Smooth muscle cell (in vitro differentiated cells): ENCODE measurements around the gene RPP38. TPM values are rescaled to one million over a fixed set of nuclear protein-coding genes. Genes with fewer than 3 reads are reported as not detected.

Source experiments
- DNase-seq: peaks from one replicate; lab custom pipeline; 2025; ENCODE audit not compliant: unreplicated experiment; lab: John Stamatoyannopoulos, UW
- H2AFZ ChIP-seq: fragments of 200-600 bp; sonication (generic); 2 replicates; pipeline ENCODE4 v1.6.0; 2016; ENCODE audit warnings: antibody characterized with exemption, low read depth, mild to moderate bottlenecking
- H3F3A ChIP-seq: fragments of 200-600 bp; sonication (generic); 2 replicates; pipeline ENCODE4 v1.6.0; 2017; ENCODE audit warnings: antibody characterized with exemption, low read depth
- H3K27ac ChIP-seq: fragments of 200-600 bp; sonication (generic); 2 replicates; pipeline ENCODE4 v1.5.1; 2016; ENCODE audit warnings: low read depth, mild to moderate bottlenecking
- H3K27me3 ChIP-seq: fragments of 200-600 bp; sonication (generic); 2 replicates; pipeline ENCODE4 v1.6.1; 2016; ENCODE audit warnings: low read depth, mild to moderate bottlenecking
- H3K36me3 ChIP-seq: fragments of 200-600 bp; sonication (generic); 2 replicates; pipeline ENCODE4 v1.5.1; 2016; ENCODE audit warnings: low read depth
- H3K4me1 ChIP-seq: fragments of 200-600 bp; sonication (generic); 2 replicates; pipeline ENCODE4 v1.5.1; 2016; ENCODE audit warnings: low read depth
- H3K4me2 ChIP-seq: fragments of 200-600 bp; sonication (generic); 2 replicates; pipeline ENCODE4 v1.6.0; 2016; ENCODE audit warnings: mild to moderate bottlenecking
- H3K4me3 ChIP-seq: fragments of 200-600 bp; sonication (generic); 2 replicates; pipeline ENCODE4 v1.5.1; 2016; ENCODE audit warnings: mild to moderate bottlenecking
- H3K79me2 ChIP-seq: fragments of 200-600 bp; sonication (generic); 2 replicates; pipeline ENCODE4 v1.6.0; 2016; ENCODE audit warnings: low read depth, mild to moderate bottlenecking
- H3K9ac ChIP-seq: fragments of 200-600 bp; sonication (generic); 2 replicates; pipeline ENCODE4 v1.6.0; 2016; ENCODE audit warnings: low read depth
- H3K9me3 ChIP-seq: fragments of 200-600 bp; sonication (generic); replicated peaks from 2 replicates; pipeline ENCODE4 v1.5.1; 2016; ENCODE audit warnings: low read depth
- H4K20me1 ChIP-seq: fragments of 200-600 bp; sonication (generic); 2 replicates; pipeline ENCODE4 v1.6.0; 2016; ENCODE audit warnings: low read depth
- WGBS: methylation state at CpG from one replicate; pipeline ENCODE4 v1.1.7; 2016; ENCODE audit warnings: low lambda C conversion rate; 5-methylcytosine and 5-hydroxymethylcytosine counted together
- polyA plus RNA-seq: library from polyadenylated mRNA; unstranded; fragments of >200 nt; fragmentation: Nextera tagmentation; extraction: Ambion mirVana; gene quantifications from 2 replicates; pipeline ENCODE4 v1.2.1, GENCODE V29; 2016
- total RNA-seq: library from RNA; depleted of rRNA; stranded (reverse); fragments of >200 nt; gene quantifications from 2 replicates; pipeline ENCODE4 v1.2.3, GENCODE V29; 2014
- TF ChIP-seq, protein P1 (sequence below): fragments of 200-600 bp; sonication (generic); IDR thresholded peaks from 2 replicates; pipeline ENCODE4 v1.5.1; 2017; ENCODE audit warnings: borderline replicate concordance, mild to moderate bottlenecking, antibody characterized with exemption; ENCODE audit not compliant: insufficient read depth, poor library complexity, severe bottlenecking

RPP38 gene
- total and polyA plus RNA-seq, 2 experiments from 2014 or later, result 12.3 to 23.2 TPM

- WGBS, result 44% methylated on average over 3 of the region's 3 CpGs
- no peaks in the 10 kb centered on the region for H3K4me1 ChIP-seq
- DNase-seq, result no peak
- H3K27me3 ChIP-seq, result no peaks in the 10 kb centered on the region
- no peaks in the 10 kb centered on the region for H3K36me3 ChIP-seq
- H3K4me3 ChIP-seq, result no peak overlapping the region
- no peaks in the 10 kb centered on the region for H4K20me1 ChIP-seq
- no peaks in the 10 kb centered on the region for H3F3A ChIP-seq
- H3K27ac ChIP-seq, result no peak overlapping the region
- no peaks in the 10 kb centered on the region for H3K9me3 ChIP-seq
- no peaks in the 10 kb centered on the region for H3K79me2 ChIP-seq
- no peak overlapping the region for H3K4me2 ChIP-seq
- H2AFZ ChIP-seq, result no peak overlapping the region
- TF ChIP-seq, protein P1, sequence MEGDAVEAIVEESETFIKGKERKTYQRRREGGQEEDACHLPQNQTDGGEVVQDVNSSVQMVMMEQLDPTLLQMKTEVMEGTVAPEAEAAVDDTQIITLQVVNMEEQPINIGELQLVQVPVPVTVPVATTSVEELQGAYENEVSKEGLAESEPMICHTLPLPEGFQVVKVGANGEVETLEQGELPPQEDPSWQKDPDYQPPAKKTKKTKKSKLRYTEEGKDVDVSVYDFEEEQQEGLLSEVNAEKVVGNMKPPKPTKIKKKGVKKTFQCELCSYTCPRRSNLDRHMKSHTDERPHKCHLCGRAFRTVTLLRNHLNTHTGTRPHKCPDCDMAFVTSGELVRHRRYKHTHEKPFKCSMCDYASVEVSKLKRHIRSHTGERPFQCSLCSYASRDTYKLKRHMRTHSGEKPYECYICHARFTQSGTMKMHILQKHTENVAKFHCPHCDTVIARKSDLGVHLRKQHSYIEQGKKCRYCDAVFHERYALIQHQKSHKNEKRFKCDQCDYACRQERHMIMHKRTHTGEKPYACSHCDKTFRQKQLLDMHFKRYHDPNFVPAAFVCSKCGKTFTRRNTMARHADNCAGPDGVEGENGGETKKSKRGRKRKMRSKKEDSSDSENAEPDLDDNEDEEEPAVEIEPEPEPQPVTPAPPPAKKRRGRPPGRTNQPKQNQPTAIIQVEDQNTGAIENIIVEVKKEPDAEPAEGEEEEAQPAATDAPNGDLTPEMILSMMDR, result no peak
- no peak overlapping the region for H3K9ac ChIP-seq
These were observed 28.4 kb upstream of the RPP38 start for GRCh38 chr10:15068802-15069201.

DNA sequence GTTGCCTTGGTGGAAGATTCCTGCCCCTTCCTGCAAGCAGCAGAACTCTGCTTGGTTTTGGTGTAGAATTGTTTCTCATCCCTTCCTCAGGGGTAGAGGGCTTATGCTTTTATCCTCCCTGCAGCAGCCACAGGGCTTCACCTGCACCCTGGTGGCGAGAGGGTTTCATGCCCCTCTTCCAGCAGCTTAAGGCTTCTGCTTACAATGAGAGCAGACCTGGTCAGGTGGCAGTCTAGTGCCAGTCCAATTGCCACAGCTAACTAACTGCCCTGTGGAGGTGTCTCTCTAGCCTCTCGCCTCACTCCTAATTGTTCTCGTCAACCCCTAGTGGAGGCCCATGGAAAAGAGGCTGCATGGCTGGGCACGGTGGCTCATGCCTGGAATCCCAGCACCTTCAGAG, 27.9 kb upstream of the RPP38 start:
- no peaks in the 10 kb centered on the region for H3K9me3 ChIP-seq
- no peak overlapping the region for H3K4me2 ChIP-seq
- no peaks in the 10 kb centered on the region for H3K36me3 ChIP-seq
- TF ChIP-seq, protein P1, result no peak
- no peak overlapping the region for H2AFZ ChIP-seq
- no peak for DNase-seq
- H4K20me1 ChIP-seq, result no peaks in the 10 kb centered on the region
- no peaks in the 10 kb centered on the region for H3K79me2 ChIP-seq
- H3F3A ChIP-seq, result no peaks in the 10 kb centered on the region
- H3K27ac ChIP-seq, result no peak overlapping the region
- no peaks in the 10 kb centered on the region for H3K27me3 ChIP-seq
- 67% methylated on average over 4 of the region's 4 CpGs for WGBS
- no peak overlapping the region for H3K9ac ChIP-seq
- H3K4me3 ChIP-seq, result no peak overlapping the region
- H3K4me1 ChIP-seq, result no peaks in the 10 kb centered on the region

GRCh38 chr10:15072358-15072757, 24.8 kb upstream of the RPP38 start:
- no peaks in the 10 kb centered on the region for H3K9me3 ChIP-seq
- H2AFZ ChIP-seq, result no peak overlapping the region
- H3K4me3 ChIP-seq, result no peak overlapping the region
- no peak for DNase-seq
- H3K36me3 ChIP-seq, result no peaks in the 10 kb centered on the region
- no peak overlapping the region for H3K27ac ChIP-seq
- WGBS, result 96% methylated on average over 5 of the region's 5 CpGs
- H3F3A ChIP-seq, result no peaks in the 10 kb centered on the region
- no peak overlapping the region for H3K4me2 ChIP-seq
- H3K9ac ChIP-seq, result no peak overlapping the region
- H3K27me3 ChIP-seq, result no peaks in the 10 kb centered on the region
- TF ChIP-seq, protein P1, result no peak
- H4K20me1 ChIP-seq, result no peaks in the 10 kb centered on the region
- H3K4me1 ChIP-seq, result no peaks in the 10 kb centered on the region
- H3K79me2 ChIP-seq, result no peaks in the 10 kb centered on the region

DNA sequence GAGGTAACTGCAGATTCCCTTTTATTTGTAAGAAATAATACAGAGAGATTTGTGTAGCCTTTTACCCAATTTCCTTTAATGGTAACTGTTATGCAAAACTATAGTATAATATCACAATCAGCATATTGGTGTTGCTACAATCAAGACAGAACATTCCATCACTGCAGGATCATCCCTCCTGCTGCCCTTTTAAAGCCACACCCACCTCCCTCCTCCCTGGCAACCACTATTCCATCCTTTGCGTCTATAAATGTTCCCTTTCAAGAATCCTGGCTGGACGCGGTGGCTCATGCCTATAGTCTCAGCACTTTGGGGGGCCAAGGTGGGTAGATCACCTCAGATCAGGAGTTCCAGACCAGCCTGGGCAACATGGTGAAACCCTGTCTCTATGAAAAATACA, 21.7 kb upstream of the RPP38 start:
- Histone ChIP-seq H4K20me1 (no peaks in the 10 kb centered on the region), H3K79me2 (no peaks in the 10 kb centered on the region), H3F3A (no peaks in the 10 kb centered on the region), H3K36me3 (no peaks in the 10 kb centered on the region), H3K4me1 (no peaks in the 10 kb centered on the region), H3K9me3 (no peaks in the 10 kb centered on the region), H3K27ac (no peak overlapping the region), H3K27me3 (no peaks in the 10 kb centered on the region), H3K4me2 (no peak overlapping the region), H3K4me3 (no peak overlapping the region), H3K9ac (no peak overlapping the region), H2AFZ (no peak overlapping the region)
- WGBS, result 90% methylated on average over 3 of the region's 3 CpGs
- DNase-seq, result no peak
- TF ChIP-seq, protein P1, result no peak
